Measurements from ENCODE around the gene TTLL10.

DNA sequence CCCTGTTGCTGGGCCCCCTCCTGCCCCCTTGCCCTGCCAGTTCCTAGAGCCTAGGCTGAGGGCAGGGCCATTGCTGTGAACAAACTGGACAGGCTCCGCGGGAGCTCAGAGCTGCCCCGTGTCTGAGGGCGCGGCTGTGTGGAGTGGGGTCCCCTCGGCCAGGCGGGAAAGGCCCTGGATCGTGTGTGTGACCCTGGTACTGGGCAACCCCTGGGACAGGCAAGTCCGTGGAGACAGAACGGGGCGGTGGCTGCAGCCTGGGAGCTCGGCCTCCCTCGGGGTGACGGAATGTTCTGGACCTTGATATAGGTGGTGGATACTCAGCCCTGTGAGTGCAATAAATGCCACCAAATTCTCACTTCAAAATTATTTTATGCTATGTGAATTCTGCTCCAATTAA is 30.0 kb upstream of the TTLL10 start:
- no peak for TF ChIP-seq TAF1 (IDR thresholded peaks at IDR 0.05; ENCODE audit: low read depth, low read length)
- TF ChIP-seq CREB1 (IDR thresholded peaks at IDR 0.05) = no peak
- TF ChIP-seq POLR2AphosphoS5 (IDR thresholded peaks at IDR 0.05; ENCODE audit: low read depth, low read length) = no peak
- TF ChIP-seq JUND (IDR thresholded peaks at IDR 0.05; ENCODE audit: low read length) = no peak
- TF ChIP-seq BCL11A (IDR thresholded peaks at IDR 0.05; ENCODE audit: low read depth in 2 of 2, low read length in 2 of 2) = no peak
- TF ChIP-seq, protein P1, sequence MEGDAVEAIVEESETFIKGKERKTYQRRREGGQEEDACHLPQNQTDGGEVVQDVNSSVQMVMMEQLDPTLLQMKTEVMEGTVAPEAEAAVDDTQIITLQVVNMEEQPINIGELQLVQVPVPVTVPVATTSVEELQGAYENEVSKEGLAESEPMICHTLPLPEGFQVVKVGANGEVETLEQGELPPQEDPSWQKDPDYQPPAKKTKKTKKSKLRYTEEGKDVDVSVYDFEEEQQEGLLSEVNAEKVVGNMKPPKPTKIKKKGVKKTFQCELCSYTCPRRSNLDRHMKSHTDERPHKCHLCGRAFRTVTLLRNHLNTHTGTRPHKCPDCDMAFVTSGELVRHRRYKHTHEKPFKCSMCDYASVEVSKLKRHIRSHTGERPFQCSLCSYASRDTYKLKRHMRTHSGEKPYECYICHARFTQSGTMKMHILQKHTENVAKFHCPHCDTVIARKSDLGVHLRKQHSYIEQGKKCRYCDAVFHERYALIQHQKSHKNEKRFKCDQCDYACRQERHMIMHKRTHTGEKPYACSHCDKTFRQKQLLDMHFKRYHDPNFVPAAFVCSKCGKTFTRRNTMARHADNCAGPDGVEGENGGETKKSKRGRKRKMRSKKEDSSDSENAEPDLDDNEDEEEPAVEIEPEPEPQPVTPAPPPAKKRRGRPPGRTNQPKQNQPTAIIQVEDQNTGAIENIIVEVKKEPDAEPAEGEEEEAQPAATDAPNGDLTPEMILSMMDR (IDR thresholded peaks at IDR 0.05; ENCODE audit: control extremely low read depth in 1 of 3, insufficient read depth in 1 of 3, low read depth in 1 of 3, low read length in 3 of 3) = no peak

Data from H1 (cell line).